DMS53 (cell line): ENCODE results near the gene NEK8.
A peak's percentile ranks its signal among the peaks of the same experiment; 100 is the strongest.
"Not testable (repeated sequence)": the region's sequence is repeated elsewhere in the genome, so short reads cannot be mapped to it uniquely, and the experiment has no call there.

Source experiments
- DNase-seq: peaks from one replicate; lab custom pipeline; 2025; lab: John Stamatoyannopoulos, UW

Gene NEK8

DNA sequence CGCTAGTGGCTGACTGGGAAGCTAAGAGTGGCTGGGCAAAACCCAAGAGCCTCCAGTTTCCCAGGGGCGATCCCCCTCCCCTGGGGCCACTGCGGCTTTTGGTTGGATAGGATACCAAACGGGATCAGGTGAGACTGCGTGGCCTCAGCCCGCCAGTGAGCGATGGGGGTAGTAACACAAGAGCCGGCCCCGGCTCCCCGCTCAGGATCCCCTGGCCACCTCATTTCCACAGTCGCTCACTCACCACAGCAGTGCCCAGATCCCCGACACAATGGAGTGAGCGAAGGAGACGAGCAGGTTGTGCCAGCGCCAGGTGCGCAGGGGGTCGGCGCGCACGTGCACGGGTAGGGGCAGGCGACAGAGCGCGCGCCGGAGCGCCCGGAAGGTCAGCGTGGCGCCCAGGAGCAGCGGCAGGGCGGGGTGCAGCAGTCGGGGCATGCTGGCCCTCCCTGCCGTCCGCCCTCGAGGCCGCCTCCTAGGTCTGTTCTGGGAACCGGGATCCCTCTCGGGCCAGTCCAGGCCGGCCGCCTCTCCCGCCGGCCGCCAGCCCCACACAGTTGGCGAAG is 2.8 kb upstream of the NEK8 start:
- peak; percentile 92 for DNase-seq

- peak; percentile 83 for DNase-seq
Measured at GRCh38 chr17:28726226-28726626, 2.4 kb upstream of the NEK8 start, which contains the start of gene TLCD1. TSS of gene TLCD1 (minus strand) at chr17:28726233. CDS start at chr17:28726097, 136 bp downstream.

DNA sequence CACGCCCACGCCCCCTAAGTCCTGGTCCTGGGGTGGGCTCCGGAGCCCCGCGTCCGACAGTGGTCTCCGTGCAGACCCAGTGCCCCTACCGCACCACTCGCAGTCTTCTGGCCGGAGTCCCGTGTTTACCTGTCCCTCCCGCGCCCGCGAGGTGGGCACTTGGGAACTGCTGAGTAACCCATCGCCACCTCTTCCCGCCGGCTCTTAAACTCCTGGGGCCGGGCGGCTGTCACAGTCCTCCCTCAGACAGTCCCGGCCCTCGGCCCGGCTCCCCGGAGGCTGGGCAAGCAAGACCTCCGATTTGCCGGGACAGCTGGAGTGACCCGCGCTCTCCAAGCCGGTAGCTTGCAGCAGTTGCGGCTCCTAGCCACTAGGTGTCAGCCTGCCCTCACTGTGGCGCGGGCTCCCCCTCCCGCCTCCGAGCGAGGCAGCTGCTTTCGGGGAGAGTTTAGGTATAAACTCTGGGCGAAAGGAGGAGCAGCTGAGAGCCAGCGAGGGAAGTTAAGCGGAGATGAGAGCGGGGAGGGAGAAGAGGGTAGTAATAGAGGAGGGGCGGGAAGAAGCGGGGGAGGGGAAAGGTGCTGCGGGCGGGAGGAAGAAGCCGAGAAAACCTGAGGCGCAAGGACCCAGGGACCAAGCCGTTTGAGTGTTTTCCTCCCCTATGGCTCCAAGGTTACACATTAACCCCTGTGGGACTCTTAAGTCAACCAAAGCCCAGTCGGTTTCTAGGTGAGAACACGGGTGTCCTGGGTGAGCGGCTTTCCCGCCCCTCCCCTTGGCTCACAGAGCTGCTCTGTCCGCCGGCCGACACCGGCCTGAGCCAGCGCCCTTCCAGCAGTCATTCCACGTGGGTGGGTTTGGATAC is 1.7 kb upstream of the NEK8 start:
- peak; percentile 98 for DNase-seq

GRCh38 chr17:28729950-28730330 is 1.4 kb downstream of the NEK8 start:
- DNase-seq = no peak

DNA sequence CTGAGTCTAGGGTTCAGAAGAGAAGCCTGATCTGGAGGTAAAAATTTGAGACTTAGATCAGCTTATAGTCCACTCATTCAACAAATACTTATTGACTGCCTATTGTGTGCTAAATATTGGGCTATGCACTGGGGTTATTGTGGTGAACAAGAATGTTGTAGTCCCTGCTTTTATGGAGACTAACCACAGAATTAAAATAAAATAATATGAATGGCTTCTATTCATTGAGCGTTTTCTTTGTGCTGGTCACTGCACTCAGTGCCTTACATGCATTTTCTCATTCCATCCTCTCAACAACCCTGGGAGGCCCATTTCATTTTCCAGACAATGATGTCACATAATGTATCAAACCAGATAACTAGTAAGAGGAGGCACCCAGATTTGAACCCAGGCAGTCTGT is 4.8 kb downstream of the NEK8 start:
- DNase-seq = no peak

GRCh38 chr17:28734712-28735241 is 6.2 kb downstream of the NEK8 start:
- DNase-seq = no peak

GRCh38 chr17:28735242-28735722 is 6.7 kb downstream of the NEK8 start:
- DNase-seq = no peak

DNA sequence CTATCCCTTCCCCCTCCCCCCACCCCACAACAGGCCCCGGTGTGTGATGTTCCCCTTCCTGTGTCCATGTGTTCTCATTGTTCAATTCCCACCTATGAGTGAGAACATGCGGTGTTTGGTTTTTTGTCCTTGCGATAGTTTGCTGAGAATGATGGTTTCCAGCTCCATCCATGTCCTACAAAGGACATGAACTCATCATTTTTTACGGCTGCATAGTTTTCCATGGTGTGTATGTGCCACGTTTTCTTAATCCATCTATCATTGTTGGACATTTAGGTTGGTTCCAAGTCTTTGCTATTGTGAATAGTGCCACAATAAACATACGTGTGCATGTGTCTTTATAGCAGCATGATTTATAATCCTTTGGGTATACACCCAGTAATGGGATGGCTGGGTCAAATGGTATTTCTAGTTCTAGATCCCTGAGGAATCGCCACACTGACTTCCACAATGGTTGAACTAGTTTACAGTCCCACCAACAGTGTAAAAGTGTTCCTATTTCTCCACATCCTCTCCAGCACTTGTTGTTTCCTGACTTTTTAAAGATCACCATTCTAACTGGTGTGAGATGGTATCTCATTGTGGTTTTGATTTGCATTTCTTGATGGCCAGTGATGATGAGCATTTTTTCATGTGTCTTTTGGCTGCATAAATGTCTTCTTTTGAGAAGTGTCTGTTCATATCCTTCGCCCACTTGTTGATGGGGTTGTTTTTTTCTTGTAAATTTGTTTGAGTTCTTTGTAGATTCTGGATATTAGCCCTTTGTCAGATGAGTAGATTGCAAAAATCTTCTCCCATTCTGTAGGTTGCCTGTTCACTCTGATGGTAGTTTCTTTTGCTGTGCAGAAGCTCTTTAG is 7.6 kb downstream of the NEK8 start:
- DNase-seq = not testable (repeated sequence)

- DNase-seq = no peak
Measured at GRCh38 chr17:28737316-28737715, 8.7 kb downstream of the NEK8 start.

DNA sequence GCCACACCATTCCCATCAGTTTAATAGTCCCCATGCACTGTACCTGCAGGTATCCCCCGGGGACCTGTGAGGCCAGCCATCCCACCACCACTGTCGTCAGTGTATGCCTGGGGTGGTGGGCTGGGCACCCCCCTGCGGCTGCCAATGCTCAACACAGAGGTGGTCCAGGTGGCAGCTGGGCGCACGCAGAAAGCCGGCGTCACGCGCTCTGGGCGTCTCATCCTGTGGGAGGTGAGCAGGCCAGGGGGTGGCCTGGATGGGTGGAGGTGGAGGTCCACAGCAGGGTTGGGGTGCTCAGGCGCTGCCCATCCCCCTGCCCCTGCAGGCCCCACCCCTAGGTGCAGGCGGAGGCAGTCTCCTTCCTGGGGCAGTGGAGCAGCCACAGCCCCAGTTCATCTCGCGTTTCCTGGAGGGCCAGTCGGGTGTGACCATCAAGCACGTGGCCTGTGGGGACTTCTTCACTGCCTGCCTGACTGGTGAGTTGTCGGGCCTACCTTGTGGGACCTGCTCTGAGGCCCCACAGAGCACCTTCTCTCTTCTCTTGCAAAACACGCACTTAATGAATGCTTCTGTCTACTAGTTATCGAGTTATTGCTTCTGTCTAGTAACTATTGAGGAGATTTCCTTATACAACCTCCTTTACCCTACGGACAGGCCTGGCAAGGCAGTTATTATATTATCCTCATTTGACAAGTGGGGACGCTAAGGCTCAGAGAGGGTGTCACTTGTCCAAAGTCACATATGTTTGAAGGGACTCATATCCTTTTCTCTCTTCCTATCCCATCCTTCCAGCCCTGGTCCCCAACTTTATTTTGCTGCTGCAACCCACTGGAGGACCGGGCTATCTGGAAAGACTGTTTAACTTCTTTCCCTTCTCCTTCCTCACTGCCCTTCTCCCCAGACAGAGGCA is 9.4 kb downstream of the NEK8 start:
- no peak for DNase-seq

DNA sequence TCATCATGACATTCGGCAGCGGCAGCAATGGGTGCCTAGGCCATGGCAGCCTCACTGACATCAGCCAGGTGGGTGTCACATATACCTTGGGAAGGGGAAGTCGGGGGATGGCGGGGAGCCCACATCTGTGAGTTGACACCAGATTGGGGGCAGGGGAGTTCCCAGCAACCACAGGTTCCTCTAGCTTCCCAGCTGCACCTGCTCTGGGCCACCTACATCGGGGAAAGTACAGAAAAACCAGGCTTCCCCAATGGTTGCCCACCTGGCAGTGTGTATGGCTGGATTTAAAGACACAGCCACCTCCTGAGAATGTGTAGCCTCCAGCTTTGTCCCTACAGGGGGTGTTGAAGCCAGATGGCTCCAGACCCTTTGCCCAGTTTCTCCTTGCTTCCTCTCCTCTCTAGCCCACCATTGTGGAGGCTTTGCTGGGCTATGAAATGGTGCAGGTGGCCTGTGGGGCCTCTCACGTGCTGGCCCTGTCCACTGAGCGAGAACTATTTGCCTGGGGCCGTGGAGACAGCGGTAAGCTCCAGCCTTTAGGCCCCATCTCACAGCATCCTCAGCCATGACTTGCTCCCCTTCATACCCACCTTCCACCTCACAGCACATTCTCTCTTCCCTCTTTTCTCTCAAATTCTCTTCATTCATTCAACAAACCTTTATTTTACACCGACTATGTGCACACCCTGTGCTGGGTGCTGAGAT is 10.2 kb downstream of the NEK8 start:
- DNase-seq = no peak

- no peak for DNase-seq
Measured at GRCh38 chr17:28740406-28741357, 12.1 kb downstream of the NEK8 start.

DNA sequence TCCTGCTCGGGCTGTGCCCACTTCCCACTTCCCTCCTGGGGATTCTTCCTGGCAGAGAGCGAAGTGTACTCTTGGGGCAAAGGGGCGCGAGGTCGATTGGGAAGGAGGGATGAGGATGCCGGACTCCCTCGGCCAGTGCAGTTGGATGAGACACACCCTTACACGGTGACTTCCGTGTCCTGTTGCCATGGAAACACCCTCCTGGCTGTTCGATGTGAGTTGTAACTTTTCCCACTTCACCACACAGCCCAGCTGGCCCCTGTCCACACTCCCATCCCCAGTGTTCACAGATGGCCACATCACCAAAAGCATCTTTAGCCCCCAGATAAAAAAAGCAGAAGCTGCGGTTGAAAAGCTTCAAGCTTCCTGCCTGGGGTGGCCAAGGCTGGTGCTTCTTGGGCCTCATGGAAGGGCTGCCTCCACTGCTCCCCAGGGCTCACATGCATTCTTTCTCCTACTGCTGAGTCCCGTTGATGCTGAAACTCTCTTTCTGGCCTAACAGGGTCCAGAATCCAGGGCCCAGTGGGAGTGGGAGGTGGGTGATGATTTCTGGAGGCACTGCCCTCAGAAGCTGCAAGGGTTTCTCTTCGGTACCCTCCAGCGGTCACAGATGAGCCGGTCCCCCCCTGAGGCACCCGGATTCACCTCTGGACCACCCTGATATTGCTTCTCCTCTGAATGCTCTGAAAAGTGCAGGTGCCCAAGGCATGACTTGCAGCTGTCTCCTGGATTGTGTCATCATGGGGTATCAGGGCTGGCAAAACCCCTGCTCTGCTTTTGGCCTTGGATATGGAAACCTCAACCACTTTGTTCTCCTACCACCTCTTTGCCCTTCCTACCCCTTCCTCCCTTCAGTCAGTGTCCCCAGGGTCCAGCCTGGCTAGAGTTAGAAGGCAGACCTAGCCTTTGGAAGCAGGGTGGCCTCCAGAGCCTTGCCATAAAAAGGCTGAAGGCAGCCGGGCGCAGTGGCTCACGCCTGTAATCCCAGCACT is 13.1 kb downstream of the NEK8 start:
- no peak for DNase-seq

GRCh38 chr17:28743243-28744103 is 14.9 kb downstream of the NEK8 start, which contains the start of gene TRAF4:
TSS of gene TRAF4 (plus strand) at chr17:28744011. CDS start at chr17:28744113, 102 bp downstream.
- DNase-seq = peak; percentile 88

DNA sequence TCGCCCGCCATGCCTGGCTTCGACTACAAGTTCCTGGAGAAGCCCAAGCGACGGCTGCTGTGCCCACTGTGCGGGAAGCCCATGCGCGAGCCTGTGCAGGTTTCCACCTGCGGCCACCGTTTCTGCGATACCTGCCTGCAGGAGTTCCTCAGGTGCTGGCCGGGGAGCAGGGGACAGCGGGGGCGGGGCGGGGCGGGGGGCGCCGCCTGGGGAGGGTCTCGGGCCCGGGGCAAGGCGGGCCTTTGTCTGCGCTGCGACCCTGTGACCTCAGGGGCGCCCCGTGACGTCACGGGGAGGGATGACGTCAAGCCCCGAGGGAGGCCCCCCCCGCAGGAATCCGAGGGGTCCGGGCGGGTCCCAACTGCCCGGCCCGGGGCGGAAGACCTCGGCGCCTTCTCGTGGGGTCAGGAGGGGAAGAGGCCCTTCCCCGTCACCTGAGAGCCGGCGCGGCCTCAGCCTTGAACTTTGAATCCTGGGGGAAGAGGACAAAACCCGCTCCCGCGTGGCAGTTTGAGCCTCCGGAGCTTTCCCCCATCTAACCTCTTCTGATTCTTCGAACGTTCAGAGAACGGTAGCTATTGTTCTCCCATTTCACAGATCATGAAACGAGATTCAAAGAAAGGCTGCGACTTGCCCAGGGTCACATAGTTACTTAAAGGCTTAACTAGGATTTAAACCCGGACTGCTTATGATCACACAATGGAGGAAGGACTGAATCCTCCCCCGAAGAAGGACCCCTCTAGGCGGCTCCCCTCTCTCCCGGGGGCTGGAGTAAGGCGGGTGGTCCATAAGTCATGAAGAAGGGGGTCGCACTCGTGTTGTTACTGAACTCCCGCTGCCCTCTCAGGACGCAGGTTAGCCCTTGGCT is 15.8 kb downstream of the NEK8 start:
- DNase-seq = peak; percentile 65
